ENCODE data around the gene ERCC6L. TPM values are rescaled to one million over a fixed set of nuclear protein-coding genes. Genes with fewer than 3 reads are reported as not detected.

The ERCC6L gene
- total and polyA plus RNA-seq, 2 of the 4 experiments (the other 2 are of a cell fraction): 2.3 to 5.4 TPM

DNA sequence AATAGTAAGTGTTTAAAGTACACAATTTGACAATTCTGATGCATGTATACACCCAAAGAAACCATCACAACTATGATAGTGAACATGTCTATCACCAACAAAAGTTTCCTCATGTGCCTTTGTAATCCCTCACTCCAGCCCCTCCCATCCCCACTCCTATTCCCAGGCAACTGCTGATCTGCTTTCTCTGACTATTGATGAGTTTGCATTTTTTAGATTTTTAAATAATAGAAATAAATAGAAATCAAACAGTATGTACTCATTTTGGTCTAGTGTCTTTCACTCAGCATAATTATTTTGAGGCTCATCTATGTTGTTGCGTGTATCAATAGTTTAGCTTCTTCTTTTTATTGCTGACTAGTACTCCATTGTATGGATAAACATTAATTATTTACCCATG lies 43.5 kb upstream of the ERCC6L start:
- Histone ChIP-seq H3K4ac (ENCODE audit: low read depth, low read length) (no peak overlapping the region), H3K4me3 (ENCODE audit: insufficient read depth, low read depth, low read length) (no peak overlapping the region), H4K20me1 (ENCODE audit: insufficient read depth, low read length) (no peaks in the 10 kb centered on the region; the same call in 1 of the 2 replicates), H3K14ac (replicated peaks; ENCODE audit: low read depth, low read length) (no peak overlapping the region), H2BK5ac (ENCODE audit: low read depth, low read length, poor library complexity, severe bottlenecking) (no peak overlapping the region), H3K27ac (ENCODE audit: insufficient read depth, low read length) (no peak overlapping the region), H2BK20ac (ENCODE audit: low read depth, low read length) (no peak overlapping the region), H3K4me1 (ENCODE audit: control insufficient read depth, insufficient read depth, low read length) (no peaks in the 10 kb centered on the region), H4K91ac (ENCODE audit: insufficient read depth, low read depth, low read length) (no peak overlapping the region), H3K27me3 (ENCODE audit: control insufficient read depth, insufficient read depth, low read length) (peaks cover 18% of the 10 kb centered on the region), H2AK5ac (ENCODE audit: low read depth, low read length) (no peak overlapping the region), H3K36me3 (ENCODE audit: control insufficient read depth, insufficient read depth, low read length) (no peaks in the 10 kb centered on the region), H4K8ac (ENCODE audit: low read depth in 2 of 2, low read length in 2 of 2) (no peak overlapping the region), H3K18ac (ENCODE audit: low read depth, low read length) (no peak overlapping the region), H3K9ac (ENCODE audit: low read depth, low read length) (no peak overlapping the region), H3K79me1 (ENCODE audit: low read depth in 1 of 2, low read length in 2 of 2) (no peaks in the 10 kb centered on the region), H3K56ac (ENCODE audit: extremely low read depth, insufficient read depth, low read length) (no peak overlapping the region), H3K4me2 (ENCODE audit: low read depth, low read length) (no peak overlapping the region), H2AFZ (replicated peaks; ENCODE audit: low read length, poor library complexity) (no peak overlapping the region), H2AK9ac (replicated peaks; ENCODE audit: low read depth, low read length, poor library complexity) (no peak overlapping the region), H3K9me1 (ENCODE audit: insufficient read depth, low read length) (peaks cover 1% of the 10 kb centered on the region; the same call in 1 of the 2 replicates), H2BK15ac (ENCODE audit: low read depth, low read length) (no peak overlapping the region), H3K9me3 (ENCODE audit: control insufficient read depth, insufficient read depth, low read length) (no peaks in the 10 kb centered on the region), H4K5ac (ENCODE audit: low read depth, low read length) (no peak overlapping the region), H2BK120ac (ENCODE audit: low read depth, low read length) (no peak overlapping the region), H3K23ac (ENCODE audit: low read depth, low read length) (no peak overlapping the region)
- no peak for DNase-seq
- POLR2A ChIA-PET (ENCODE audit: unreplicated experiment): no interaction called here
- intact Hi-C loops (cut with micrococcal nuclease) (no loop called here), in situ Hi-C loops (cut with MboI; ENCODE audit: low sequenced_read_pairs) (no loop called here), dilution Hi-C loops (cut with HindIII; ENCODE audit: low sequenced_read_pairs, unreplicated experiment) (no loop called here)
- CTCF ChIA-PET: no interaction called here
- no TSS peak for BruUV-seq (replicated peaks)
- TF ChIP-seq MAFK (IDR thresholded peaks at IDR 0.05; ENCODE audit: low read depth, low read length): peak; percentile 72
- no peak for TF ChIP-seq MXI1 (IDR thresholded peaks at IDR 0.05; ENCODE audit: borderline replicate concordance, low read depth, low read length)
- no CpG with 5 or more reads among the region's 1 CpG for WGBS, 2 experiments (ENCODE audit: extremely low coverage in 2 of 2, insufficient read length in 1 of 2)
- ATAC-seq (ENCODE audit: low read depth): no peak

Measured in IMR-90 (cell line).